ENCODE results near the gene ZNF469.

The ZNF469 gene

DNA sequence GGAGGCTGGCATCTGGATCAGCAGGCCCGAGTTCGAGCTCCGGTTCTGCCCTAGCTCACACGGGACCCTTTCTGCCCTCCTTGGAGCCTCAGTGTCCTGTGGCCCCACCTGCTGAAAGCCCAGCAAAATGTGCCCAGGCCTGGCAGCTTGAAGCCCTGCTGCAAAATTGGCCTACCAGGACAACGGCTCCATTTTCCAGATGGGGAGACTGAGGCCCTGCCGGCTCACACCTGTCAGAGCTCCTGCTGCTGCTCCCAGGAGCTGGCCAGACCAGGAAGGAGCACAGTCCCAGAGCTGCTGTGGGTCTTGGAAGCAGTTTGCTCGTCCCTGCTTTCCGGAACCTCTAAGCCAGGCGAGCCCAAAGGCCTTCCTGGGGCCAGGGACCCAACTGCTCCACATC lies 17.4 kb downstream of the ZNF469 start:
- H3K9ac ChIP-seq (ENCODE audit: low read length): no peak overlapping the region
- no peaks in the 10 kb centered on the region for H3K9me3 ChIP-seq (ENCODE audit: control insufficient read depth, low read length)
- H3K4me1 ChIP-seq (ENCODE audit: control insufficient read depth, insufficient read depth, low read length): peaks cover 2% of the 10 kb centered on the region
- H3K36me3 ChIP-seq (ENCODE audit: control insufficient read depth, insufficient read depth, low read length, severe bottlenecking): peaks cover 18% of the 10 kb centered on the region
- no peaks in the 10 kb centered on the region for H3K27me3 ChIP-seq (replicated peaks; ENCODE audit: control insufficient read depth, insufficient read depth, low read length)
- H3K4me3 ChIP-seq (ENCODE audit: low read length): no peak overlapping the region
- no peak for DNase-seq (ENCODE audit: low read depth)

DNA sequence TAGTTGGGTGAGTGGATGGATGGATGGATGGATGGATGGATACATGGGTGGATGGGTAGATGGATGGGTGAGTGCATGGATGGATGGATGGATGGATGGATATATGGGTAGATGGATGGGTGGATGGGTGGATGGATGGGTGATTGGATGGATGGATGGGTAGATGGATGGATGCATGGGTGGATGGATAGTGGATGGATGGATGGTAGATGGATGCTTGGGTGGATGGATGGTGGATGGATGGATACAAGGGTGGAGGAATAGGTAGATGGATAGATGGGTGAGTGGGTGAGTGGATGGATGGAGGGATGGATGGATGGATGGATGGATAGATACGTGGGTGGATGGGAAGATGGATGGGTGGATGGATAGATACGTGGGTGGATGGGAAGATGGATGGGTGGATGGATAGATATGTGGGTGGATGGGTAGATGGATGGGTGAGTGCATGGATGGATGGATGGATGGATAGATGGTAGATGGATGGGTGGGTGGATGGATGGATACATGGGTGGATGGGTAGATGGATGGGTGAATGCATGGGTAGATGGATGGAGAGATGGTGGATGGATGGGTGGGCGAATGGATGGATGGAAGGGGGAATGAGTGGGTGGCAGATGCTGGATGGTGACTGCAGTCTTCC lies 19.0 kb downstream of the ZNF469 start:
- H3K27me3 ChIP-seq (replicated peaks; ENCODE audit: control insufficient read depth, insufficient read depth, low read length): no peaks in the 10 kb centered on the region
- H3K9ac ChIP-seq (ENCODE audit: low read length): no peak overlapping the region
- H3K4me1 ChIP-seq (ENCODE audit: control insufficient read depth, insufficient read depth, low read length): peaks cover 18% of the 10 kb centered on the region
- peaks cover 12% of the 10 kb centered on the region for H3K36me3 ChIP-seq (ENCODE audit: control insufficient read depth, insufficient read depth, low read length, severe bottlenecking)
- no peak for DNase-seq (ENCODE audit: low read depth)
- no peak overlapping the region for H3K4me3 ChIP-seq (ENCODE audit: low read length)
- H3K9me3 ChIP-seq (ENCODE audit: control insufficient read depth, low read length): no peaks in the 10 kb centered on the region

DNA sequence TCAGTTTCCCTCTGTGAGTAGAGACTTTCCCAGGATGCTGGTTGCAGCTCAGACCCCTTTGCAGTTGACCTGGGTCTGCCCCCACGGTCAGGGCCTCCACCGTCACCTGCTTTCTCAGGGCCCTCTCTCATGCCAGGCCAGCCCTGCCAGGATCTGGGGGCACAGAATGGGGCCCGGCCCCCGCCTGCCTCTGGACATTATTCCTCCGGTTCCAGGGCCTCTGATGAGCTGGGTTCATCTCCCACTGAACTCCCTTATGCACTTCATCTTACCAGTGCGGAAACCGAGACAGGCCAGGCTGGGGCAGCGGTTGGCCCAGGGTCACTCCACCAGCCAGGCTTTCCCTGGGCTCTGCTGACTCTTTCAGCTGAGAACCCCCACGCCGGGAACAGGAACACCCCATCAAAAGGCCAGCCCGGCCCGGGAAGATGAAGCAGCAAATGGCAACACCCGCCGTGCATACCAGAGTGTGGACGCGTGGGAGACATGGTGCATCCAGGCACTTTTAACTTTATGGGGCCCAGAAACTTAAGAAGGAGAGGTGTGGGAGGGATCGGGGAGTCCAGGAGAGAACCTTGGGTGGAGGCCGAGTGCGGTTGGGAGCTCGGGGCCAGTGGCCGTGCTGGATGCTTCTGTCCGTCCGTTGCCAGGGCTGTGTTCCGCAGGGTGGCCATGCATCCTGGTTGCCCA lies 19.9 kb downstream of the ZNF469 start:
- Histone ChIP-seq H3K4me3 (ENCODE audit: low read length) (no peak overlapping the region), H3K36me3 (ENCODE audit: control insufficient read depth, insufficient read depth, low read length, severe bottlenecking) (peaks cover 16% of the 10 kb centered on the region), H3K27me3 (replicated peaks; ENCODE audit: control insufficient read depth, insufficient read depth, low read length) (no peaks in the 10 kb centered on the region), H3K9me3 (ENCODE audit: control insufficient read depth, low read length) (no peaks in the 10 kb centered on the region), H3K4me1 (ENCODE audit: control insufficient read depth, insufficient read depth, low read length) (peaks cover 20% of the 10 kb centered on the region), H3K9ac (ENCODE audit: low read length) (no peak overlapping the region)
- no peak for DNase-seq (ENCODE audit: low read depth)

DNA sequence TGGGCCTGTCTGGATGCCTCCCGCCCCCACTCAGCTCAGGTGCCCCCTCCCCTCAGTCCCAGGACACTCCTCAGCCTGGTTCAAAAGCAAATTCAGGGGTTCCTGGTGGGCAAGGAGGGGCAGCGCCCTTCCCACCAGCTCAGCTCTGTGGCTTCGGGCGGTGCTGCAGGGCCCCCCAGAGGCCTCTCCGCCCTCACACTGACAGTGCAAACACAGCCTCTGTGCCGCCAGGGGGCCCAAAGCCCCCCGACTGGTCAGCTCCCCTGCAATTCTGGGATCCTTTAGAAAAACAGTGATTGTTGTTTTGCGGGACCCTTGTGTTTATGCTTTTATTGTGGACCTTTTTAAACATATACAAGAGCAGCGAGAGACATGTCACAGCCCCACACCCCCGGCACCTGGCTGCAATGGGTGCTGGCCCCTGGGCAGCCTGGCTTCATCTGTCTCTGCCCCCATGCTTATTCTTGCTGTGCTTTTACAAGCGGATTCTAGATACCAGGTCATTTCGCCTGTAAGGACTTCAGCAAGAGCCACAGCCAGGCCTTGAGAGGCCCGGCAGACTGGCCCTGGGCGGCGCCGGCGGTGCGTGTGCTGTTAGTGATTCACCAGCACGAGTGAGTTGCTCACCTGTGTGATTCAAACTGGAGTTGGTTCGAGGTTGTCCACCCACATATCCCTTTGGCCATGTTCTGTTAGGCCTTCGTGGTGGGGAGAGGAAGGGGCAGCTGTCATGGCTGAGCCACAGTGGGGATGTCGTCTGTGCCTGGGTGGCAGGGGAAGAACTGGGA lies 21.2 kb downstream of the ZNF469 start:
- peaks cover 16% of the 10 kb centered on the region for H3K36me3 ChIP-seq (ENCODE audit: control insufficient read depth, insufficient read depth, low read length, severe bottlenecking)
- peaks cover 20% of the 10 kb centered on the region for H3K4me1 ChIP-seq (ENCODE audit: control insufficient read depth, insufficient read depth, low read length)
- no peak overlapping the region for H3K4me3 ChIP-seq (ENCODE audit: low read length)
- no peaks in the 10 kb centered on the region for H3K27me3 ChIP-seq (replicated peaks; ENCODE audit: control insufficient read depth, insufficient read depth, low read length)
- no peak for DNase-seq (ENCODE audit: low read depth)
- no peak overlapping the region for H3K9ac ChIP-seq (ENCODE audit: low read length)
- no peaks in the 10 kb centered on the region for H3K9me3 ChIP-seq (ENCODE audit: control insufficient read depth, low read length)

DNA sequence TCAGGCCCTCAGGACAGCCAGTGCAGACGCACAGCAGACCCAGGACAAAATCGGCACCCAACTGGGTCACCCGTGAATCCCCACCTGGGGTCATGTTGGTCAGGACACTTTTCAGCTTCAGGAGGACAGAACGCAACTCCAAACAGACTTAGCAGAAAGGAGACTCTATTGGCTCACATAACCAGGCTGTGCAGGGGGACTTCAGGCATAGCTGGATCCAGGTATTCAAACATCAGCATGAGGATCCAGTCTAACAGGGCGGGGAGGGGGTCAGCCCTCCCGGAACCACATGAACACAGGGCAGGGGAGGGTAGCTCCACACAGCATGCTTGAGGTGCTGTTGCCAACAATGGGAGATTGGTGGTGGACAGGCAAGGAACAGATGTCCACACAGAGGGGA lies 22.0 kb downstream of the ZNF469 start:
- no peak overlapping the region for H3K4me3 ChIP-seq (ENCODE audit: low read length)
- H3K36me3 ChIP-seq (ENCODE audit: control insufficient read depth, insufficient read depth, low read length, severe bottlenecking): peaks cover 16% of the 10 kb centered on the region
- no peaks in the 10 kb centered on the region for H3K9me3 ChIP-seq (ENCODE audit: control insufficient read depth, low read length)
- H3K27me3 ChIP-seq (replicated peaks; ENCODE audit: control insufficient read depth, insufficient read depth, low read length): no peaks in the 10 kb centered on the region
- no peak for DNase-seq (ENCODE audit: low read depth)
- peaks cover 20% of the 10 kb centered on the region for H3K4me1 ChIP-seq (ENCODE audit: control insufficient read depth, insufficient read depth, low read length)
- peak overlapping the region; percentile 83 for H3K9ac ChIP-seq (ENCODE audit: low read length)

DNA sequence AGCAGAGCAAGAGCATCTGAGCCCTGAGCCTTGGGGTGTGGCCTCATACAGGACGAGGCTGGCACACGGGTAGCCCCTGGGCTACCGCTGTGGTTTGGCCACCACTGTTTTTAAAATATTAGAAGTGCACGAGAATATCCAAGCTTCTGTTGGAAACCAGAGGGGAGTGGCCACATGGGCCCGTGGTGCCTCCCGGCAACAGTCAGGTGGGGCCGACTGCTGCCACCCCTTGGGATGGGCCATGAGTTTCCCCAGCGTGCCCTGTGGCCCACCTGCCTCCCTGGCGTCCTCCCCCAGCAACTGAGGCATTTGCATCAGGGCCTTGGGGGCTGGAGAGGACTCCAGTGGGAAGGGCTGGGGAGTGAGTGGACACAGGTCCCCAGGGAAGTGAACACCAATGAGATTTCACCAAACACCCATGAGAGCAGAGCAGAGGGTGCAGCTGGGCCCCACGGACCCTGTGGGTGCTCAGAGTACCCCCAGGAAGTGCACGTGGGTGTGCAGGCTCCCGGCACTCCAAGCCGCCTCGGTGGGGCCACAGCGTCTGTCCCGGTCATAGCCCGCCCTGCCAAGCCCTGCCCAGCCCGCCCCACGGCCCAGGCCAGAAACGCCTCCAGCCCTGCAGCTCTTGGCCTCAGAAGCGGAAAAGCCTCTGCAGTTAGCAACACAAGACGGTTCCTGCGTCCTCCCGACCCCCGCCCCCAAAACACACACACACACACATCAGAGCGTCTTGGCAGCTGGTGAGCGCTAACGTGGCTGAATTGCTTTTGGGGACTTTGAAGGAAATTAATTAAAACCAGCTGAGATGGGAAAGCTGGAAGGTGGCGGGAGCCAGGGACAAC lies 22.7 kb downstream of the ZNF469 start:
- peak overlapping the region; percentile 83 for H3K9ac ChIP-seq (ENCODE audit: low read length)
- DNase-seq (ENCODE audit: low read depth): no peak
- no peaks in the 10 kb centered on the region for H3K27me3 ChIP-seq (replicated peaks; ENCODE audit: control insufficient read depth, insufficient read depth, low read length)
- H3K4me3 ChIP-seq (ENCODE audit: low read length): peak overlapping the region; percentile 75
- no peaks in the 10 kb centered on the region for H3K9me3 ChIP-seq (ENCODE audit: control insufficient read depth, low read length)
- peaks cover 20% of the 10 kb centered on the region for H3K4me1 ChIP-seq (ENCODE audit: control insufficient read depth, insufficient read depth, low read length)
- H3K36me3 ChIP-seq (ENCODE audit: control insufficient read depth, insufficient read depth, low read length, severe bottlenecking): peaks cover 9% of the 10 kb centered on the region

DNA sequence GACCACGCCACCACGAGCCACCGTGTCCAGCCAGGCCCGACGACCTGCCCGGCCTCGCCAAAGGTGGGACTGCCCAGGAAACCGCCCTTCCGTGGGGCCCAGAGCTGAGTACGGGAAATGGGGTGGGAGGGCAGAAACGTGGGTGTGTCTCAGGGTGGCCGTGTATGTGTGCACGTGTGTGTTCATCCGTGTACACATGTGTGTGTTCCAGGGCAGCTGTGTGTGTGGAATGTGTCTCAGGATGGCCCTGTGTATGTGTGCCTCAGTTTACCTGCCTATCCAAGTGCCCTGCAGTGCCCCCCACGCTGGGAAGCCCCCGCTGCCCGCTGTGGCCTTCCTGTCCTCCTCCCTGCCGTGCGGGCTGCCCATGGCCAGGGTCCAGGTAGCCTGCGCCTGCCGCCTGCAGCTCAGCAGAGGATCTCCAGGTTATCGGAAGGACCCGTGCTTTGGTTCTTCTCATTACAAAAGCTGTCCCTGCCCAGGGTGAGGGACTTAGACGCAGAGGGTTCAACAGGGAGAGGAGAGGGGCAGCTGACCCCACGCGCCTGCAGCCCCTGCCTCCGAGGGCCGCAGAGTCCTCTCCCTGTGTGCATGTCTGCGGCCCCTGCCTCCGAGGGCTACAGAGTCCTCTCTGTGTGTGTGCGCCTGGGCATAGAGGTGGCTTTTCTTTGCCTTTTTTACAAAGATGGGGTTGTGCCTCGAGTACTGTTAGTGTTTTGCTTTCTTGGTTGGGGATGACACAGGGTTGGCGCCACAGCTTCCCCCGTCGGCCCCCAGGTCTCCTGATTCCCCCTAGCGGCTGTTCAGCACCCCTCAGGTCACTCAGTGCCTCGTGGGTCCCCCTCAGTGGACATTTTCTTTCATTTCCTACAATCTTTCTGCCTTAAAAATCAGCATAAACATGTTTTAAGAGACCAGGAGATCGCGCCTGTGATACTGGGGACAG lies 23.6 kb downstream of the ZNF469 start:
- Histone ChIP-seq H3K36me3 (ENCODE audit: control insufficient read depth, insufficient read depth, low read length, severe bottlenecking) (peaks cover 8% of the 10 kb centered on the region), H3K4me1 (ENCODE audit: control insufficient read depth, insufficient read depth, low read length) (peaks cover 20% of the 10 kb centered on the region)

DNA sequence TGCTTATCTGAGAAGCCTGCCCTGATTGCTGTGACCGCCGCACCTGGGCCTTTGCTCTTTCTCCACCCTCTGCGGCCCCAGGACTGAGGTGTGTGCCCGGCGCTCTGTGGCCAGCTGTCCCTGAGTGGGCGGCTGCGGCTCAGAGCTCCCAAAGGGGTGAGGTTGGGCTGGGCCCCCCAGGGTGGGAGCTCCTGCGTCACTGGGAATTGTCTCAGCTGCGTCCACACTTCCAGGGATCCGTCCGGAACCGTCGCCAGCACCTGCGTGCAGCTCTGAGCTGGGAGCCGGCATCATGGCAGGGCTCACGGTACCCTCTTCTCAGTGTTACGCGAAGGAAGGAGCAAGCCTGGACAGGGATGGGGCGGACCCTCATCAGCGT lies 24.3 kb downstream of the ZNF469 start:
- no peak overlapping the region for H3K4me3 ChIP-seq (ENCODE audit: low read length)
- H3K9me3 ChIP-seq (ENCODE audit: control insufficient read depth, low read length): no peaks in the 10 kb centered on the region
- no peaks in the 10 kb centered on the region for H3K27me3 ChIP-seq (replicated peaks; ENCODE audit: control insufficient read depth, insufficient read depth, low read length)
- peaks cover 20% of the 10 kb centered on the region for H3K4me1 ChIP-seq (ENCODE audit: control insufficient read depth, insufficient read depth, low read length)
- peak overlapping the region; percentile 83 for H3K9ac ChIP-seq (ENCODE audit: low read length)
- no peak for DNase-seq (ENCODE audit: low read depth)
- H3K36me3 ChIP-seq (ENCODE audit: control insufficient read depth, insufficient read depth, low read length, severe bottlenecking): peaks cover 8% of the 10 kb centered on the region

More for the DNA sequence above, 23.6 kb downstream of the ZNF469 start:
- no peak for DNase-seq (ENCODE audit: low read depth)
- Histone ChIP-seq H3K9me3 (ENCODE audit: control insufficient read depth, low read length) (no peaks in the 10 kb centered on the region), H3K9ac (ENCODE audit: low read length) (peak overlapping the region; percentile 83), H3K4me3 (ENCODE audit: low read length) (peak overlapping the region; percentile 75), H3K27me3 (replicated peaks; ENCODE audit: control insufficient read depth, insufficient read depth, low read length) (no peaks in the 10 kb centered on the region)

DNA sequence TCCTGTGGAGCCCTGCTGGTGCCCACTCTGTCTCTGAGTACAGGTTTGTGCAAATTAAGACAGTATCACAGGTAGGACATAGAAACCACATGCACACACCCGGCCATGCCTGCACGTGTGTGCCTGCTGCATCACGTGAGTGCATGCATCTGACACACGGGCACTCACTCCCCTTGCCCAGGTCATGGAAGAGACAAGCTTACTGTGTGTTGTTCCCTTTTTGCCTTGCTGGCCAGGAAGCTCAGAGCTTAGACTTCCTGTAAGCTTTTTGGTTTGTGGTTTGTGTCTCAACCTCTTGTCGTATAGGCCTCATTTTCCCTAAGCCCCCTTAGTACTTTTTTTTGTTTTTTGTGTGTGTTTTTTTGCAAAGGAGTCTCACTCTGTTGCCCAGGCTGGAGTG lies 25.0 kb downstream of the ZNF469 start:
- no peak for DNase-seq (ENCODE audit: low read depth)
- peaks cover 20% of the 10 kb centered on the region for H3K4me1 ChIP-seq (ENCODE audit: control insufficient read depth, insufficient read depth, low read length)

DNA sequence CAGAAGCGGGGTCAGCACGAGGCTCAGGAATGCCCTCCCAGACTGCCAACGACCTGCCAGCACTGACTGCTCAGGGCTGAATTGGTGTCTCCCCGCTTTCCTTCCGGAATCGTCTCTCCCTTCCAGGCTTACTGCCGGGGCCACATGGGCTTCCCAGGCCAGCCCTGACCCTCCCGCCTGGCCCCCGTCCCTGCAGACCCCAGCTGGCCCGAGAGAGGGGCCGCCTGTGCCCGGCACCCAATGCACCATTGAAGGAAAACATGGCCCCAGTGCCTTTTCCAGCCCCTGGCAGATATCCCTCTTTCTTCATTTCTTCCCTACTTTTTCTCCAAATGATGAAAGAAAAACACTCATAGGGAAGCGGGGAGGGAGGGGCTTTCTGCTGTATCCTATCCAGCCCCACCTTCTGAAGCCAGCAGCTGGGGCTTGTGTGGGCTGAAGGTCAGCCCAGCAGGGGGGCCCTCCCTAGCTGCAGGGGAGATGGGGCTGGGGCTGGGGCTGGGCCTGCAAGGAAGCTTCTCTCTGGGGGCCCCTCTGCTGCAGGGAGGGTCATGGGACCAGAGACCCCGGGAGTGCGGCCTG lies 25.9 kb downstream of the ZNF469 start:
- no peak for DNase-seq (ENCODE audit: low read depth)
- no peak overlapping the region for H3K9ac ChIP-seq (ENCODE audit: low read length)
- H3K4me3 ChIP-seq (ENCODE audit: low read length): no peak overlapping the region
- no peaks in the 10 kb centered on the region for H3K27me3 ChIP-seq (replicated peaks; ENCODE audit: control insufficient read depth, insufficient read depth, low read length)
- peaks cover 20% of the 10 kb centered on the region for H3K4me1 ChIP-seq (ENCODE audit: control insufficient read depth, insufficient read depth, low read length)
- H3K9me3 ChIP-seq (ENCODE audit: control insufficient read depth, low read length): no peaks in the 10 kb centered on the region
- H3K36me3 ChIP-seq (ENCODE audit: control insufficient read depth, insufficient read depth, low read length, severe bottlenecking): peaks cover 4% of the 10 kb centered on the region

More for the DNA sequence above, 25.0 kb downstream of the ZNF469 start:
- Histone ChIP-seq H3K4me3 (ENCODE audit: low read length) (no peak overlapping the region), H3K36me3 (ENCODE audit: control insufficient read depth, insufficient read depth, low read length, severe bottlenecking) (peaks cover 4% of the 10 kb centered on the region), H3K9ac (ENCODE audit: low read length) (no peak overlapping the region), H3K27me3 (replicated peaks; ENCODE audit: control insufficient read depth, insufficient read depth, low read length) (no peaks in the 10 kb centered on the region), H3K9me3 (ENCODE audit: control insufficient read depth, low read length) (no peaks in the 10 kb centered on the region)
